HepG2 (cell line): Measurements from ENCODE around the gene HOXD12. TPM values are rescaled to one million over a fixed set of nuclear protein-coding genes. Genes with fewer than 3 reads are reported as not detected.
A peak's percentile ranks its signal among the peaks of the same experiment; 100 is the strongest.

Source experiments
- ATAC-seq: fragments of 200-7000 bp; cut with Tn5 transposase; 3 replicates; pipeline ENCODE4 v1.9.1; 2020; ENCODE audit warnings: mild to moderate bottlenecking, moderate library complexity
- BruUV-seq: library from RNA; stranded (reverse); fragments of 400-500 nt; replicated peaks from 2 replicates; lab custom pipeline; 2021; lab: Mats Ljungman, UMichigan
- CTCF ChIA-PET: fragments of 300-600 bp; formaldehyde crosslinking; extraction: SDS; loops from one replicate; lab custom pipeline; 2021; ENCODE audit warnings: low total read pairs, inconsistent platforms, low intra/inter-chr PET ratio; lab: Yijun Ruan, JAX
- POLR2A ChIA-PET: fragments of 350-600 bp; sonication (Branson Sonifier 250); formaldehyde crosslinking; loops from one replicate; lab custom pipeline; 2020; ENCODE audit warnings: antibody characterized with exemption, inconsistent platforms; lab: Yijun Ruan, JAX
- DNase-seq: peaks from one replicate; pipeline ENCODE4 v3.0.0-alpha.2; 2015; ENCODE audit warnings: low spot score
- FAIRE-seq: peaks from 3 replicates; lab custom pipeline; 2011; peaks lifted over from hg19 to GRCh38; lab: Jason Lieb, UNC
- H2AFZ ChIP-seq: one replicate; pipeline ENCODE4 v1.6.1; 2011; ENCODE audit warnings: low read length, inconsistent platforms
- H3K27ac ChIP-seq: fragments of 300-600 bp; 3 replicates; pipeline ENCODE4 v1.8.0; 2011; ENCODE audit warnings: mixed run types, mild to moderate bottlenecking, mixed read lengths, low read length, inconsistent platforms; ENCODE audit not compliant: insufficient read depth; ENCODE audit errors: extremely low read length
- H3K27me3 ChIP-seq, 2 experiments: fragments of 200-600 bp in 1 of 2; 2 replicates in 1 of 2; 3 replicates in 1 of 2; pipeline versions ENCODE4 v1.6.0 to v1.8.0; 2011; ENCODE audit warnings: low read length in 2 of 2, mild to moderate bottlenecking in 2 of 2, moderate library complexity in 2 of 2, inconsistent platforms in 1 of 2; ENCODE audit not compliant: insufficient read depth in 2 of 2, control insufficient read depth in 1 of 2
- H3K36me3 ChIP-seq, 2 experiments: fragments of 200-600 bp in 1 of 2; replicated peaks in 1 of 2; 2 replicates in 1 of 2; 3 replicates in 1 of 2; pipeline versions ENCODE4 v1.5.1 to v1.8.0; 2011; ENCODE audit warnings: low read length in 2 of 2, inconsistent platforms in 1 of 2; ENCODE audit not compliant: insufficient read depth in 2 of 2, control insufficient read depth in 1 of 2
- H3K4me1 ChIP-seq: 2 replicates; pipeline ENCODE4 v1.5.1; 2012; ENCODE audit warnings: low read length, inconsistent platforms; ENCODE audit not compliant: insufficient read depth
- H3K4me2 ChIP-seq: 2 replicates; pipeline ENCODE4 v1.6.0; 2011; ENCODE audit warnings: low read depth, low read length, inconsistent platforms
- H3K4me3 ChIP-seq, 3 experiments: fragments of 200-600 bp in 1 of 3; sonication (generic), shearing (Covaris generic) in 1 of 3; replicated peaks in 1 of 3; 2 replicates each; pipeline ENCODE4 v1.5.1; 2011 to 2016; ENCODE audit warnings: low read length in 3 of 3, inconsistent platforms in 2 of 3, low read depth in 2 of 3, mild to moderate bottlenecking in 2 of 3, control low read depth in 1 of 3, mixed read lengths in 1 of 3; ENCODE audit not compliant: insufficient read depth in 1 of 3
- H3K79me2 ChIP-seq: one replicate; pipeline ENCODE4 v1.6.1; 2011; ENCODE audit warnings: low read length, inconsistent platforms; ENCODE audit not compliant: insufficient read depth
- H3K9ac ChIP-seq: 2 replicates; pipeline ENCODE4 v1.6.0; 2011; ENCODE audit warnings: mild to moderate bottlenecking, low read depth, low read length, inconsistent platforms; ENCODE audit not compliant: insufficient read depth
- H3K9me3 ChIP-seq: 2 replicates; pipeline ENCODE4 v1.5.1; 2012; ENCODE audit warnings: mild to moderate bottlenecking, low read length
- H4K20me1 ChIP-seq: 2 replicates; pipeline ENCODE4 v1.6.0; 2011; ENCODE audit warnings: inconsistent platforms, mild to moderate bottlenecking, low read length, moderate library complexity; ENCODE audit not compliant: insufficient read depth
- CBX2 ChIP-seq, 2 experiments: fragments of 200-600 bp in 1 of 2; sonication (generic); formaldehyde crosslinking in 1 of 2; IDR thresholded peaks; 2 replicates each; pipeline versions ENCODE4 v1.7.0 to v1.8.1; 2018 to 2022; ENCODE audit warnings: low read depth in 2 of 2, low read length in 1 of 2, mild to moderate bottlenecking in 1 of 2, missing genetic modification reagents in 1 of 2
- HMG20A ChIP-seq: IDR thresholded peaks from 2 replicates; pipeline ENCODE4 v1.6.1; 2016; ENCODE audit warnings: borderline replicate concordance
- KAT7 ChIP-seq: IDR thresholded peaks from 2 replicates; pipeline ENCODE4 v1.6.1; 2018; ENCODE audit warnings: borderline replicate concordance, missing compliant biosample characterization
- PHF5A ChIP-seq: IDR thresholded peaks from one replicate; pipeline ENCODE4 v1.6.1; 2018; ENCODE audit warnings: low read depth, missing genetic modification reagents; ENCODE audit not compliant: unreplicated experiment
- TFDP2 ChIP-seq: sonication (generic); formaldehyde crosslinking; IDR thresholded peaks from 2 replicates; pipeline ENCODE4 v1.4.0; 2020; ENCODE audit warnings: missing genetic modification reagents
- ZFP82 ChIP-seq: sonication (generic); formaldehyde crosslinking; IDR thresholded peaks from 2 replicates; pipeline ENCODE4 v1.5.1; 2020; ENCODE audit warnings: mild to moderate bottlenecking, missing genetic modification reagents, borderline replicate concordance
- ZNF326 ChIP-seq: sonication (generic); formaldehyde crosslinking; IDR thresholded peaks from 2 replicates; pipeline ENCODE4 v1.4.0; 2020; ENCODE audit warnings: missing genetic modification reagents, borderline replicate concordance
- ZNF343 ChIP-seq: sonication (generic); formaldehyde crosslinking; IDR thresholded peaks from 2 replicates; pipeline ENCODE4 v1.4.0; 2020; ENCODE audit warnings: mild to moderate bottlenecking, missing genetic modification reagents
- ZNF484 ChIP-seq: sonication (generic); formaldehyde crosslinking; IDR thresholded peaks from 2 replicates; pipeline ENCODE4 v1.5.1; 2020; ENCODE audit warnings: mild to moderate bottlenecking, low read depth, missing genetic modification reagents, borderline replicate concordance
- ZNF558 ChIP-seq: sonication (generic); formaldehyde crosslinking; IDR thresholded peaks from 2 replicates; pipeline ENCODE4 v1.9.0; 2022; ENCODE audit warnings: mild to moderate bottlenecking, missing genetic modification reagents, borderline replicate concordance
- ZNF562 ChIP-seq: sonication (generic); formaldehyde crosslinking; IDR thresholded peaks from 2 replicates; pipeline ENCODE4 v1.8.0; 2022; ENCODE audit warnings: missing genetic modification reagents, borderline replicate concordance
- ZNF782 ChIP-seq: sonication (generic); formaldehyde crosslinking; IDR thresholded peaks from 2 replicates; pipeline ENCODE4 v1.4.0; 2020; ENCODE audit warnings: missing genetic modification reagents, mild to moderate bottlenecking, borderline replicate concordance
- WGBS: methylation state at CpG from one replicate; pipeline ENCODE4 v1.1.6; 2017; ENCODE audit warnings: low lambda C conversion rate; 5-methylcytosine and 5-hydroxymethylcytosine counted together
- in situ Hi-C: cut with HindIII; loops from 2 replicates; pipeline ENCODE4 v1.10.0; 2017; ENCODE audit warnings: low pct_unique_long_range_greater_than_20kb; ENCODE audit not compliant: extremely low pct_ligation_motif_present
- intact Hi-C: fragments of 100-400 bp; cut with micrococcal nuclease; formaldehyde crosslinking; loops from one replicate; pipeline ENCODE4 v1.10.0; 2022; ENCODE audit not compliant: unreplicated experiment
- polyA plus RNA-seq, 8 experiments: library from polyadenylated mRNA; depleted of rRNA in 3 of 8; stranded (reverse) in 7 of 8; unstranded in 1 of 8; fragments of >200 nt; fragmentation: Illumina TruSeq in 4 of 8; extraction: Trizol in 4 of 8; gene quantifications; 2 replicates each; pipeline versions ENCODE4 v1.2.1 to v1.2.3, GENCODE V29; 2011 to 2016; ENCODE audit warnings: low read depth in 4 of 8, missing spikeins in 1 of 8, mixed read lengths in 1 of 8; ENCODE audit not compliant: insufficient read depth in 1 of 8
- total RNA-seq, 5 experiments: library from RNA; depleted of rRNA; stranded (reverse); fragments of >200 nt; fragmentation: Illumina TruSeq; extraction: Trizol; gene quantifications; 2 replicates each; pipeline ENCODE4 v1.2.3, GENCODE V29; 2016; ENCODE audit warnings: low read depth in 1 of 5
- TF ChIP-seq, protein P1 (sequence below): sonication (generic); formaldehyde crosslinking; IDR thresholded peaks from 2 replicates; pipeline ENCODE4 v1.4.0; 2020; ENCODE audit warnings: mild to moderate bottlenecking, low read depth, missing genetic modification reagents

HOXD12 gene
- total and polyA plus RNA-seq, 2 of the 13 experiments (the other 11 are each of a cell fraction or from before 2014, with no cell fraction given), result not detected

DNA sequence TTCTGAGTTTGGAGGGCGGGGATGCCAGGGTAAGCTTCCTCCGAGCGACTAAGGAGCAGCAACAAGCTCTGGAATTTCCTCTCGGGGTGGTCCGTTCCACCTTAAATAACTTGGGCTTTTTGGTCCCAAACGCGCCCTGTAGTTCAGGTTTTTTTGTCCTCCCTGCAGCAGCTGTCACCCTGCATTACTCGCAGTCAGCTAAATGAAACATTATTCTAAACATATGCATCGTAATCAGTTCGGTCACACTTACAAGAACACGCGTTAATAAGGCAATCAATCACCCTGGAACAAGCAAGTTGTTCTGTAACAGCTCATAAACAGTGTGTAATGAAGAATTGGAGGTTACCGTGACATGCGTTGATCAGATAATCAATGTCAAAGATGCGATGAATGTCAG is 24.1 kb upstream of the HOXD12 start:
- Histone ChIP-seq H3K27ac (no peak overlapping the region), H2AFZ (no peak overlapping the region), H3K9me3 (no peaks in the 10 kb centered on the region), H3K36me3 (no peaks in the 10 kb centered on the region), H3K4me1 (no peaks in the 10 kb centered on the region), H3K79me2 (no peaks in the 10 kb centered on the region), H3K9ac (no peak overlapping the region), H3K27me3 (peaks cover 11 to 83% of the 10 kb centered on the region in 2 experiments), H4K20me1 (no peaks in the 10 kb centered on the region), H3K4me3 (no peak overlapping the region), H3K4me2 (peak overlapping the region; percentile 30; the same call in 1 of the 2 replicates)
- no peak for ATAC-seq
- in situ Hi-C loops (no loop called here), intact Hi-C loops (no loop called here)
- no peak for FAIRE-seq
- ChIA-PET CTCF (no interaction called here), POLR2A (no interaction called here)
- no peak for TF ChIP-seq ZNF558 (CRISPR knock-in tag)
- TF ChIP-seq, protein P1, sequence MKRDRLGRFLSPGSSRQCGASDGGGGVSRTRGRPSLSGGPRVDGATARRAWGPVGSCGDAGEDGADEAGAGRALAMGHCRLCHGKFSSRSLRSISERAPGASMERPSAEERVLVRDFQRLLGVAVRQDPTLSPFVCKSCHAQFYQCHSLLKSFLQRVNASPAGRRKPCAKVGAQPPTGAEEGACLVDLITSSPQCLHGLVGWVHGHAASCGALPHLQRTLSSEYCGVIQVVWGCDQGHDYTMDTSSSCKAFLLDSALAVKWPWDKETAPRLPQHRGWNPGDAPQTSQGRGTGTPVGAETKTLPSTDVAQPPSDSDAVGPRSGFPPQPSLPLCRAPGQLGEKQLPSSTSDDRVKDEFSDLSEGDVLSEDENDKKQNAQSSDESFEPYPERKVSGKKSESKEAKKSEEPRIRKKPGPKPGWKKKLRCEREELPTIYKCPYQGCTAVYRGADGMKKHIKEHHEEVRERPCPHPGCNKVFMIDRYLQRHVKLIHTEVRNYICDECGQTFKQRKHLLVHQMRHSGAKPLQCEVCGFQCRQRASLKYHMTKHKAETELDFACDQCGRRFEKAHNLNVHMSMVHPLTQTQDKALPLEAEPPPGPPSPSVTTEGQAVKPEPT (CRISPR knock-in tag), result peak; percentile 96
- TF ChIP-seq ZNF326 (CRISPR knock-in tag), result no peak
- 0 out of 2 replicates have a peak, but pooled peaks have one; percentile 12 for TF ChIP-seq CBX2 (IDR thresholded peaks at IDR 0.05; ENCODE audit: low read depth, low read length)
- peak; percentile 66; the same call in 1 of the 2 replicates for TF ChIP-seq CBX2 (CRISPR knock-in tag; IDR thresholded peaks at IDR 0.05; ENCODE audit: low read depth)
- no TSS peak for BruUV-seq
- WGBS, result 14% methylated on average over 15 of the region's 15 CpGs
- no peak for DNase-seq

- Histone ChIP-seq H3K79me2 (no peaks in the 10 kb centered on the region), H3K9me3 (no peaks in the 10 kb centered on the region), H3K36me3 (no peaks in the 10 kb centered on the region), H3K4me1 (no peaks in the 10 kb centered on the region), H3K27ac (no peak overlapping the region), H3K9ac (no peak overlapping the region), H4K20me1 (no peaks in the 10 kb centered on the region), H3K27me3 (peaks cover 10 to 77% of the 10 kb centered on the region in 2 experiments), H3K4me3 (no peak overlapping the region), H3K4me2 (no peak overlapping the region), H2AFZ (no peak overlapping the region)
- no TSS peak for BruUV-seq
- intact Hi-C loops, result no loop called here
- FAIRE-seq, result no peak
- 2% methylated on average over 7 of the region's 7 CpGs for WGBS
- no peak for ATAC-seq
- DNase-seq, result no peak
- TF ChIP-seq PHF5A (CRISPR knock-in tag) (no peak), ZNF782 (no peak), TFDP2 (CRISPR knock-in tag) (no peak), ZNF562 (CRISPR knock-in tag) (no peak), KAT7 (no peak), ZNF484 (CRISPR knock-in tag) (no peak), HMG20A (CRISPR knock-in tag) (no peak), ZNF343 (no peak), ZFP82 (CRISPR knock-in tag) (no peak)
- TF ChIP-seq, protein P1 (CRISPR knock-in tag), result no peak
- POLR2A ChIA-PET, result no interaction called here
- in situ Hi-C loops, result no loop called here
- CTCF ChIA-PET, result no interaction called here
Measured at GRCh38 chr2:176076063-176076462, 23.5 kb upstream of the HOXD12 start.
